HEK293T (cell line): ENCODE measurements around the gene CRLF1.

Experiments
- FOXA1 ChIP-seq: fragments of 450-650 bp; IDR thresholded peaks from 2 replicates; pipeline ENCODE4 v1.6.1; 2016; ENCODE audit warnings: mild to moderate bottlenecking
- FOXK2 ChIP-seq: fragments of 450-650 bp; IDR thresholded peaks from 2 replicates; pipeline ENCODE4 v1.6.1; 2016; ENCODE audit warnings: mild to moderate bottlenecking
- NFRKB ChIP-seq: fragments of 450-650 bp; IDR thresholded peaks from 2 replicates; pipeline ENCODE4 v1.6.1; 2016; ENCODE audit warnings: mild to moderate bottlenecking, moderate library complexity
- SP1 ChIP-seq: fragments of 450-650 bp; IDR thresholded peaks from 2 replicates; pipeline ENCODE4 v1.6.1; 2017
- ZNF384 ChIP-seq: fragments of 450-650 bp; IDR thresholded peaks from 2 replicates; pipeline ENCODE4 v1.6.1; 2016

GRCh38 chr19:18613589-18614234 lies 7.1 kb upstream of the CRLF1 start:
- TF ChIP-seq SP1 (no peak), FOXA1 (no peak), FOXK2 (no peak), NFRKB (no peak), ZNF384 (no peak)
